ENCODE results near the gene IZUMO1.
"Not testable (repeated sequence)": the region's sequence is repeated elsewhere in the genome, so short reads cannot be mapped to it uniquely, and the experiment has no call there.

The IZUMO1 gene

GRCh38 chr19:48713041-48713863 lies 33.5 kb downstream of the IZUMO1 start:
- DNase-seq (ENCODE audit: low read depth in 2 of 2), result no peak

GRCh38 chr19:48711106-48711662 lies 35.5 kb downstream of the IZUMO1 start:
- no peak for DNase-seq (ENCODE audit: low read depth in 2 of 2)

- DNase-seq (ENCODE audit: low read depth in 2 of 2), result no peak
These were observed 38.2 kb downstream of the IZUMO1 start for GRCh38 chr19:48708471-48708870.

GRCh38 chr19:48705431-48705830 lies 41.3 kb downstream of the IZUMO1 start:
- DNase-seq (ENCODE audit: low read depth in 2 of 2), result no peak

GRCh38 chr19:48703316-48703715 lies 43.4 kb downstream of the IZUMO1 start:
- DNase-seq (ENCODE audit: low read depth in 2 of 2), result no peak

- no peak for DNase-seq (ENCODE audit: low read depth in 2 of 2)
These were observed 44.0 kb downstream of the IZUMO1 start for GRCh38 chr19:48702701-48703100.

- no peak for DNase-seq (ENCODE audit: low read depth in 2 of 2)
These were observed 48.7 kb downstream of the IZUMO1 start for GRCh38 chr19:48698046-48698445.

GRCh38 chr19:48696353-48697010 lies 50.2 kb downstream of the IZUMO1 start:
- DNase-seq (ENCODE audit: low read depth in 2 of 2), result no peak

- no peak for DNase-seq (ENCODE audit: low read depth in 2 of 2)
These were observed 50.9 kb downstream of the IZUMO1 start, which contains the start of gene FUT2 for GRCh38 chr19:48695743-48696352. FUT2 (plus strand) TSS chr19:48695971; CDS start chr19:48702957, 6,986 bp downstream.

GRCh38 chr19:48693629-48694028 lies 53.1 kb downstream of the IZUMO1 start:
- not testable (repeated sequence) for DNase-seq (ENCODE audit: low read depth in 2 of 2)

Measured in stimulated activated CD8-positive, alpha-beta memory T cell treated with anti-CD3 and anti-CD28 coated beads, Interleukin-15, amount 100 ng/mL, for 4 hours (primary cell).